Measurements from ENCODE around the gene MYBPHL.

Gene MYBPHL

DNA sequence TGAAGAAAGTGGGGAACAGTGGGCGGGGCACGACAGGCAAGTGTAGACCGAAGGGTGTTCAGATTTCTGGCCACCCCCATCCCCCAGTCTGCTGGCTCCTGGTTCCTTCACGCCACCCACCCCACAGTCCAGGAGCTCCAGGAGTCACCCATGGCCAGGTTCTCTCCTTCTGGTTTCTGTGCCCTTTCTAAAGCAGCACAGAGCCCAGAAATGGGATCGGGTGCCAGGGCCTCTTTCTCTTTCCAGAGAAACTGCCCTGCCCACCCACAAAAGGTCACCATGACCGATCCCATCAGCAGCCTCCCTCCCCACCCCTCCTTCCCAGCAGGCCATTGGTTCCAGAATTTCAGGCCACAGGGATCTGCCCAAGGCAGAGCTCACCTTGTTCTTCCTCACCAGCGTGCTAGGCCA lies 60.7 kb downstream of the MYBPHL start:
- no peaks in the 10 kb centered on the region for H3K27me3 ChIP-seq (ENCODE audit: insufficient read depth, low read length)
- H3K9me3 ChIP-seq (ENCODE audit: low read length): peaks cover 7% of the 10 kb centered on the region
- H3K36me3 ChIP-seq (ENCODE audit: insufficient read depth, low read length): peaks cover 5% of the 10 kb centered on the region
- H3K4me3 ChIP-seq (ENCODE audit: low read length): no peak overlapping the region
- no peak overlapping the region for H2AFZ ChIP-seq (ENCODE audit: low read depth, low read length)
- H3K4me1 ChIP-seq (ENCODE audit: insufficient read depth, low read length): peaks cover 32% of the 10 kb centered on the region

- Histone ChIP-seq H3K9me3 (ENCODE audit: low read length) (no peaks in the 10 kb centered on the region), H2AFZ (ENCODE audit: low read depth, low read length) (no peak overlapping the region), H3K4me1 (ENCODE audit: insufficient read depth, low read length) (peaks cover 22% of the 10 kb centered on the region)
Measured at GRCh38 chr1:109243860-109244552, 62.8 kb downstream of the MYBPHL start.

GRCh38 chr1:109243221-109243620 lies 63.6 kb downstream of the MYBPHL start:
- Histone ChIP-seq H3K4me3 (ENCODE audit: low read length) (no peak overlapping the region), H3K36me3 (ENCODE audit: insufficient read depth, low read length) (peaks cover 19% of the 10 kb centered on the region), H2AFZ (ENCODE audit: low read depth, low read length) (no peak overlapping the region), H3K9me3 (ENCODE audit: low read length) (no peaks in the 10 kb centered on the region), H3K27me3 (ENCODE audit: insufficient read depth, low read length) (no peaks in the 10 kb centered on the region), H3K4me1 (ENCODE audit: insufficient read depth, low read length) (peaks cover 16% of the 10 kb centered on the region)

More at GRCh38 chr1:109243860-109244552, 62.8 kb downstream of the MYBPHL start:
- no peak overlapping the region for H3K4me3 ChIP-seq (ENCODE audit: low read length)
- H3K36me3 ChIP-seq (ENCODE audit: insufficient read depth, low read length): peaks cover 11% of the 10 kb centered on the region
- H3K27me3 ChIP-seq (ENCODE audit: insufficient read depth, low read length): no peaks in the 10 kb centered on the region

GRCh38 chr1:109242387-109242786 lies 64.4 kb downstream of the MYBPHL start:
- no peaks in the 10 kb centered on the region for H3K9me3 ChIP-seq (ENCODE audit: low read length)
- peaks cover 16% of the 10 kb centered on the region for H3K4me1 ChIP-seq (ENCODE audit: insufficient read depth, low read length)
- no peak overlapping the region for H3K4me3 ChIP-seq (ENCODE audit: low read length)

More at GRCh38 chr1:109242387-109242786, 64.4 kb downstream of the MYBPHL start:
- Histone ChIP-seq H3K36me3 (ENCODE audit: insufficient read depth, low read length) (peaks cover 27% of the 10 kb centered on the region), H3K27me3 (ENCODE audit: insufficient read depth, low read length) (no peaks in the 10 kb centered on the region), H2AFZ (ENCODE audit: low read depth, low read length) (no peak overlapping the region)
